Occipital lobe (tissue), 2 donors: ENCODE results near the gene SOCS1. TPM values are rescaled to one million over a fixed set of nuclear protein-coding genes. Genes with fewer than 3 reads are reported as not detected.

Experiments
- DNase-seq: peaks from one replicate; lab custom pipeline; 2025; lab: John Stamatoyannopoulos, UW
- total RNA-seq: library from RNA; depleted of rRNA; stranded (reverse); fragments of >200 nt; gene quantifications from one replicate; pipeline ENCODE4 v1.2.3, GENCODE V29; 2014

Gene SOCS1
- total RNA-seq, 1 donor from 2014 or later = not detected

GRCh38 chr16:11285842-11286241, 29.8 kb upstream of the SOCS1 start:
- DNase-seq = no peak

- DNase-seq = no peak
Measured at GRCh38 chr16:11283820-11284248, 27.8 kb upstream of the SOCS1 start.

GRCh38 chr16:11280616-11281522, 24.9 kb upstream of the SOCS1 start, which contains the start of gene PRM1:
Gene PRM1 (minus strand): TSS chr16:11281330. CDS start chr16:11281238, 92 bp downstream.
- DNase-seq = no peak

GRCh38 chr16:11278681-11279628, 23.0 kb upstream of the SOCS1 start:
- no peak for DNase-seq

- no peak for DNase-seq
Measured at GRCh38 chr16:11277607-11278337, 21.8 kb upstream of the SOCS1 start.

- no peak for DNase-seq
Measured at GRCh38 chr16:11276896-11277593, 21.0 kb upstream of the SOCS1 start.

GRCh38 chr16:11276143-11276895, 20.3 kb upstream of the SOCS1 start, which contains the start of gene PRM2:
Gene PRM2 (minus strand): TSS chr16:11276480. CDS start chr16:11276370, 110 bp downstream.
- DNase-seq = no peak

GRCh38 chr16:11274964-11275363, 19.0 kb upstream of the SOCS1 start:
- no peak for DNase-seq

GRCh38 chr16:11273721-11274324, 17.8 kb upstream of the SOCS1 start:
- no peak for DNase-seq

GRCh38 chr16:11272921-11273720, 17.1 kb upstream of the SOCS1 start, which contains the start of gene PRM3:
Gene PRM3 (minus strand): TSS chr16:11273629. CDS start chr16:11273595, 34 bp downstream.
- DNase-seq = no peak

GRCh38 chr16:11272484-11272883, 16.5 kb upstream of the SOCS1 start:
- DNase-seq = no peak

- DNase-seq = no peak
Measured at GRCh38 chr16:11271610-11272009, 15.6 kb upstream of the SOCS1 start.

- no peak for DNase-seq
Measured at GRCh38 chr16:11270602-11271162, 14.7 kb upstream of the SOCS1 start.

GRCh38 chr16:11268921-11269375, 12.9 kb upstream of the SOCS1 start, which contains the start of gene TNP2:
Gene TNP2 (minus strand): TSS chr16:11269325. CDS start chr16:11269262, 63 bp downstream.
- DNase-seq = no peak

- DNase-seq = no peak
Measured at GRCh38 chr16:11265124-11265523, 9.1 kb upstream of the SOCS1 start.

GRCh38 chr16:11264155-11264832, 8.3 kb upstream of the SOCS1 start:
- no peak for DNase-seq

- no peak for DNase-seq
Measured at GRCh38 chr16:11263737-11264136, 7.7 kb upstream of the SOCS1 start.
